HG02970 (cell line): ENCODE measurements around the gene FADS2.

Experiments
- ATAC-seq: cut with Tn5 transposase; IDR thresholded peaks from one replicate; pipeline ENCODE4 v1.9.1; 2021; ENCODE audit warnings: mild to moderate bottlenecking, moderate library complexity, moderate number of reproducible peaks; ENCODE audit not compliant: unreplicated experiment, low FRiP score

The FADS2 gene

DNA sequence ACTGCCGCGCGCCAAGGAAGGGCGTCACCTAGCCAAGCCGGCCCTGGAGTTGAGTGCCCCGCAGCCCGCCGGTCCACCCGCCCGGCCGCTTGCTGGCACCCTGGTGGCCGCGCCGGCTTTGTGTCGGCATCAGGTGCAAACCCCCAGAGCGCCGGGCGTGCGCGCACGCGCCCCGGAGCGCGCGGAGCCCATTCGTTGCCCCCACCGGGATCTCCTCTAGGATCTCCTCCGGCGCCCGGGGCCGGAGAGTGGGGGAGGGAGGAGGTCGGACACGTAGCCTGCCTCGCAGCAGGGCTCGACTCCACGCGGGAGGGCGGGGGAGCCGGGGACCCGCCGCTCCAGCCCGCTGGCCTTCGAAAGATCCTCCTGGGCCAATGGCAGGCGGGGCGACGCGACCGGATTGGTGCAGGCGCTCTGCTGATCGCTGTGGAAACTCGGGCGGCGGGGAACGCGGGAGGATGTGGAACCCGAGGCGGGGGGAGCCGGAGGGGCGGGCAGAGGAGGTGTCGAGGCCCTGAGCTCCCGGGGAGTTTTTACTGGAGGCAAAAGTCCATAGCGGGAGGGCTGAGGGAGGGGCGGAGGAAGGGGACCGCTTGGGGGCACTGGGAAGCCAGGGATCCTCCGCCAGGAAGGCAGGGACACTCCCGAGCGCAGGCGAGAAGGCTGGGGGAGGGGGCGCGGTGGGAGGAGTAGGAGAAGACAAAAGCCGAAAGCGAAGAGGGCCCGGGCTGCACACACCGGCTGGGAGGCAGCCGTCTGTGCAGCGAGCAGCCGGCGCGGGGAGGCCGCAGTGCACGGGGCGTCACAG, at the start of gene FADS2:
Gene FADS2 (plus strand): TSS at position 730 of the 808 bp plus-strand sequence. CDS start 91 bp downstream, outside the sequence.
- peak; percentile 58 for ATAC-seq

GRCh38 chr11:61778357-61778886, 49.7 kb upstream of the FADS2 start:
- ATAC-seq, result no peak

- ATAC-seq, result no peak
Observed at GRCh38 chr11:61778920-61779650, 49.0 kb upstream of the FADS2 start.

DNA sequence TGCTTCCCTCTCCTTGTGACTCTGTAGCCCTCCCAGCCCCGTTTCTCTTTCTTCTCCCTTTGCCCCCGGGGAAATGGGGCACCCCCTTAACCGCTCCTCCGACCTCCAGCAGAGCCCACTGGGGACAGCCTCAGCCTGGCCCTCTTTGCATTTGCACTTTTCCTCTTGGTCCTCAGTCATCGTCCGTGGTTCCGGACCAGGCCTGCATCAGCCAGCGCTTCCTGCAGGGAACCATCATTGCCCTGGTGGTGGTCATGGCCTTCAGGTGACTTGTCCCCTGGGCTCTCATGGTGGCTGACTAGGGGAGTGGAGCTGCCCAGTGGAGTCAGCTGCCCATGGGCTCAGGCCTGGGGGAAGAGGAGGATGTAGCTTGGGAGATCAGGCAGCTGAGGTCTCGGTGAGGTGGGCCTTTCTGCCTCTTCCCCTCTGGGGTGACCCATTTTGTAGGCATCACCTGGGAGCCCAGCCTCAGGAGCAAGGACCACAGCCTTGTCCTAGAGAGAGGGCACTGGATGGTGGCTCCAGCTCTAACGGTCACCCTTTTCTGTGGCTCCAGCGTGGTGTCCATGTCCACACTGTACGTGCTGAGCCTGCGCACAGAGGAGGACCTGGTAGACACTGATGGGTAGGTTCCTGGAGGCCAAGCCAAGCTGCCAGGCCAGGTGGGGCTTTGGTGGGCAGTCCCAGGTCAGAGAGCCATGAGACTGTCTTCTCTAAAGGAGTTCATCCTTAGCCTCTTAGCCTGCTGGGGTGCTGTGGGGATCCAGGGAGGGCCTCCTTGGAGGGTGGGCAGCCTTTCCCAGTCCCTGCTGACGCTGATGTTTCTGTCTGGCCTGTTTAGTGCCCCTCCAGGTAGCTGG, 48.2 kb upstream of the FADS2 start:
- no peak for ATAC-seq

DNA sequence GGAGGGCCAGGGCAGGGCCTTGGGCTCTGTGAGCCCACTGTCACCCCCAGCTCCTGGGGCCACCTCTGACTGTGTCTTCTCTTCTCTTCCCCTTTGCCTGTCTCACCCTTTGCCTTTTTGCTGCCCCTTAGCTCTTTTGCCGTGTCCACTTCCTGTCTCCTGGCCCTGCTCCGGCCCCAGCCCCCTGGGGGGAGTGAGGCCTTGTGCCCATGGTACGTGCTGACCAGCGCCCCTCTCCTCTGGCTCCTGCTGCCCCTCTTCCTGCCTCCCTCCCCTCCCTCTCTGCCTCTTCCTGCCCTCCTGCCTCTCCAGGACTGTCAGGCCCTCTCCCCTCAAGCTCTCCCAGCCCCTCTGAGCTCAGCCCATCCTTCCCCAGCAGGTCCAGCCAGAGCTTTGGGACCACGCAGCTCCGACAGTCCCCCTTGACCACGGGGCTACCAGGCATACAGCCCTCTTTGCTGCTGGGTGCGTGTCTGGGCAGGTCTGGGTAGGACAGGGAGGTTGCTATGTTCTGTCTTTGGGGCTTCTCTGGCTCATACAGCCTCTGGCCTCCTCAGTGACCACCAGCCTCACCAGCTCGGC, 47.4 kb upstream of the FADS2 start:
- no peak for ATAC-seq

DNA sequence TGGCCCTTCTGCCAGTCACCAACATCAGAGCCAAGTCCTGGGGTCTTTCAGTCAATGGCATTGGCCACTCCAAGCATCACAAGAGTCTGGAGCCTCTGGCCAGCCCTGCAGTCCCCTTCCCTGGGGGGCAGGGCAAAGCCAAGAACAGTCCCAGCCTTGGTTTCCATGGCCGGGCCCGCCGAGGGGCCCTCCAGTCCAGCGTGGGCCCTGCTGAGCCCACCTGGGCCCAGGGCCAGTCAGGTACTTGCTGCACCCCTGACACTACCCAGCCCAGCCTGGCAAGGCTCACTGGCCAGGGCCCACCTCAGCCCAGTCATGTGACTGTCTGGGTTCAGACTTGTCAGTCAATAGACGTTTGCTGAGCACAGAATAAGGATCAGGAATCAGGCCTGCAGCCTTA, 46.5 kb upstream of the FADS2 start:
- ATAC-seq, result no peak

DNA sequence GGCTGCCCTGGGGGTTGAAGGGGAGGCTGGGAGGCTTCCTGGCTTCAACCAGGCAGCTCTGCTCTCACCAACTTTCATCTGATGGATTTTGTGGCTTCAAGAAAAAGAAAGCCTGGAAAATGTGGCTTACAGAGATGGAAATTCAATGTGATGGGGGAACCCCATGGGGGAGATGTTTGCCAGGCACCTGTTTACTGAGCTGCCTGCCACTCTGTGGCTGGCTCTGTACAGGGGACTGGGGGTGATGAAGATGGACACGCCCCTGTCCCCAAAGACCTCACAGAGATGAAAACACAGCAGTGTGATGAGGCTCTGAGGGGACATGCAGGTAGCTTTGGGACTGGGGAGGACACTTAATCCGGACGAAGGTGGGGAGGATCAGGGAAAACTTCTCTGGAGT, 45.8 kb upstream of the FADS2 start:
- ATAC-seq, result no peak

DNA sequence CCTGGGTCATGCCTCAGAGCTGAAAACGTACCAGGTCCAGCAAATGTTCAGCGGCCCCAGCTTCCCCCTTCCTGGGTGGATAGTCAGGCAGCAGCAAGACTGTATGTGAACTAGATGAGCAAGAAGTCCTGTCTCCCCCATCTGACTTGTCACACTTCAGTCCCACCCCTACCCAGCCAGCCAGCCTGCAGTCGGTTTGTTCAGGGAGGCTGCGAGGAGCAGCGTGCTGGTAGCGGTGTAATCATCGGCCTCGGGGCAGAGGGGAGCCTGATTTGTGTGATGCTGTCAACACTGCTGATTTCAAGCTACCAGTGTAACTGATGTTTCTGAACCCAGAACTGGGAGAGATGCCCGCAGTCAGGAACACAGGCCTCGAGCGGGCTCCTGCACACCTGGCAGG, 45.3 kb upstream of the FADS2 start:
- no peak for ATAC-seq

- ATAC-seq, result no peak
Observed at GRCh38 chr11:61783717-61784505, 44.2 kb upstream of the FADS2 start.

DNA sequence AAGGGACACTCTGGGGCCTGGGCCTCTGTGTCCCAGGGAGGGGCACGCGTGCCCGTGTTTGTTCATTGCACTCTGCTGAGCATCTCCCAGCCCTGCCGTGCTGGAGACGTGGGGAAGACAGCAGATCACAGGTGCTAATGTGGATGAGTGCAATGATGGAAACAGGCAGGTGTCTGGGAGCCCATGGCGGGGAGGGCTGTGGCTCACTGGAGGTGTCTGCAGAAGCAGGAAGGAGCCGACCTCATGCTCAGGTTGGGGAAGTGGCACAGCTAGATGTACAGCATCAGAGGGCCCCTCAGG, 43.6 kb upstream of the FADS2 start:
- no peak for ATAC-seq

DNA sequence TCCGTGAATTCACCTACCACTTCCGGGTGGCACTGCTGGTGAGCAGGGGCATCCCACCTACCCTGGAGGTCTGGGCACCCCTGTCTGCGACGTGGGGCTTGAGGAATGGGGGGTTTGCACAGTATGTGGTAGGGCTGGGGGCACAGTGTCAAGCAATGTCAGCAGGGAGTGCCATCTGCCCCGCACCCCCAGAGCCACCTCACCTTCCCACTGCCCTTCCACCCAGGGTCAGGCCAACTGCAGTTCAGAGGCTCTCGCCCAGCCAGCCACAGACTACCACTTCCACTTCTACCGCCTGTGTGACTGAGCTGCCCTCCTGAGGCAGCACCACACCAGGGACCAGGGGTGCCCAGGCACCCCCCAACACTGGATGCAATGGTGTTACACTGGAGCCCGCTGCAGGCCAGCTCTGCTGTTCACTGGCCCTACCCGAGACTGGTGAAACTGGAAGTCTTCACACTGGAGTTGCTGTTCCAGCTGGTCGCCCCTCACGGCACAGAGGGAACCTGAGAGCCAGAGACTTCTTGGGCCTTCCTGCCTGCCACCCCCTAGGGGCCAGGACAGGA, 42.2 kb upstream of the FADS2 start:
- no peak for ATAC-seq

- no peak for ATAC-seq
Observed at GRCh38 chr11:61787928-61788491, 40.1 kb upstream of the FADS2 start.

- no peak for ATAC-seq
Observed at GRCh38 chr11:61791737-61792309, 36.3 kb upstream of the FADS2 start.

GRCh38 chr11:61792310-61793082, 35.6 kb upstream of the FADS2 start, which contains the start of the genes FEN1 and TMEM258:
FEN1 (plus strand) TSS chr11:61792911; CDS start chr11:61795362, 2,451 bp downstream.
TMEM258 (minus strand) TSS chr11:61792599; CDS start chr11:61792558, 41 bp downstream.
- peak; percentile 81 for ATAC-seq

GRCh38 chr11:61793083-61793828, 34.8 kb upstream of the FADS2 start:
- ATAC-seq, result no peak

DNA sequence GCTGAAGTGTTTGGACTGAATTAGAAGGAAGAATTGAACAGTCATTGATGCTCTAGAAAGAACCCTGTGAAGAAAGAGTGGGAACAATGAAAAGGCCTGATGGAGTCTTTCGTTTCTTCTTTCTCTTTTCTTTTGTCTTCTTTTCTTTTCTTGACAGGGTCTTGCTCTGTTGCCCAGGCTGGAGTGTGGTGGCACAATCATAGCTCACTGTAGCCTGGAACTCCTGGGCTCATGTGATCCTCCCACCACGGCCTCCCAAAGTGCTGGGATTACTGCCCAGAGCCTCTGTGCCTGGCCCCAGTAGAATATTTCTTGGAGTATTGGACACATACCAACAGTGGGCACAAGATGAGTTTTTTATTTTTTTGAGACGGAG, 34.3 kb upstream of the FADS2 start:
- no peak for ATAC-seq

- no peak for ATAC-seq
Observed at GRCh38 chr11:61794579-61794978, 33.5 kb upstream of the FADS2 start.
